Activated CD4-positive, alpha-beta memory T cell treated with anti-CD3 and anti-CD28 coated beads for 36 hours (primary cell): ENCODE measurements around the gene MCOLN1. TPM values are rescaled to one million over a fixed set of nuclear protein-coding genes. Genes with fewer than 3 reads are reported as not detected.
A peak's percentile ranks its signal among the peaks of the same experiment; 100 is the strongest.
"Not testable (repeated sequence)": the region's sequence is repeated elsewhere in the genome, so short reads cannot be mapped to it uniquely, and the experiment has no call there.

Experiments
- CTCF ChIA-PET: fragments of 350-600 bp; sonication (Branson Sonifier 250); formaldehyde crosslinking; loops from one replicate; lab custom pipeline; 2021; ENCODE audit warnings: antibody characterized with exemption, inconsistent platforms; lab: Charles Lee
- POLR2A ChIA-PET: fragments of 350-600 bp; sonication (Branson Sonifier 250); formaldehyde crosslinking; loops from one replicate; lab custom pipeline; 2021; ENCODE audit warnings: antibody characterized with exemption; lab: Charles Lee
- DNase-seq: peaks from one replicate; pipeline ENCODE4 v3.0.0-alpha.2; 2020
- H3K27ac Mint-ChIP-seq: one replicate; pipeline ENCODE4 v1.8.0; 2021; ENCODE audit warnings: mixed read lengths
- H3K27me3 Mint-ChIP-seq: one replicate; pipeline ENCODE4 v1.8.0; 2021; ENCODE audit warnings: mixed read lengths
- H3K36me3 Mint-ChIP-seq: one replicate; pipeline ENCODE4 v1.8.0; 2021; ENCODE audit warnings: mixed read lengths
- H3K4me1 Mint-ChIP-seq: one replicate; pipeline ENCODE4 v1.8.0; 2021; ENCODE audit warnings: low read depth, mixed read lengths
- H3K4me3 Mint-ChIP-seq: one replicate; pipeline ENCODE4 v1.8.0; 2021; ENCODE audit warnings: mild to moderate bottlenecking, mixed read lengths
- H3K9me3 Mint-ChIP-seq: one replicate; pipeline ENCODE4 v1.8.0; 2021; ENCODE audit warnings: mixed read lengths
- intact Hi-C: fragments of 100-400 bp; cut with micrococcal nuclease; formaldehyde crosslinking; loops from one replicate; pipeline ENCODE4 v1.15.1; 2023
- total RNA-seq, 2 experiments: library from RNA; stranded (reverse); gene quantifications; one replicate each; pipeline ENCODE4 v1.2.3, GENCODE V29; 2021

MCOLN1 gene
- total RNA-seq, 2 experiments from 2014 or later: 7.4 to 9.5 TPM

GRCh38 chr19:7575434-7576040, 53.1 kb downstream of the MCOLN1 start:
- no peaks in the 10 kb centered on the region for H3K4me1 Mint-ChIP-seq
- intact Hi-C loops: no loop called here

GRCh38 chr19:7577422-7577821, 55.0 kb downstream of the MCOLN1 start:
- H3K36me3 Mint-ChIP-seq, H3K27ac Mint-ChIP-seq, intact Hi-C loops, H3K4me1 Mint-ChIP-seq, POLR2A ChIA-PET, DNase-seq, H3K4me3 Mint-ChIP-seq, H3K27me3 Mint-ChIP-seq, H3K9me3 Mint-ChIP-seq: not testable (repeated sequence)
- CTCF ChIA-PET: interaction anchor here (3.5 kb wide), 1 partner anchor 9 kb away, joined by 24 read pairs; no protein-coding TSS in a partner anchor

More at GRCh38 chr19:7575434-7576040, 53.1 kb downstream of the MCOLN1 start:
- DNase-seq: peak; percentile 18
- Mint-ChIP-seq H3K27ac (no peak overlapping the region), H3K27me3 (peaks cover 7% of the 10 kb centered on the region), H3K4me3 (no peak overlapping the region), H3K36me3 (no peaks in the 10 kb centered on the region), H3K9me3 (no peaks in the 10 kb centered on the region)
- POLR2A ChIA-PET: no interaction called here
- CTCF ChIA-PET: no interaction called here

- no peak for DNase-seq
- Mint-ChIP-seq H3K36me3 (no peaks in the 10 kb centered on the region), H3K27me3 (peaks cover 7% of the 10 kb centered on the region), H3K4me3 (no peak overlapping the region), H3K4me1 (no peaks in the 10 kb centered on the region), H3K27ac (no peak overlapping the region), H3K9me3 (no peaks in the 10 kb centered on the region)
- ChIA-PET POLR2A (no interaction called here), CTCF (interaction anchor here (3.5 kb wide), 1 partner anchor 9 kb away, joined by 24 read pairs; no protein-coding TSS in a partner anchor)
- intact Hi-C loops: no loop called here
These were observed 55.7 kb downstream of the MCOLN1 start for GRCh38 chr19:7578127-7578526.

GRCh38 chr19:7579182-7579581, 56.8 kb downstream of the MCOLN1 start:
- no peaks in the 10 kb centered on the region for H3K4me1 Mint-ChIP-seq
- no peaks in the 10 kb centered on the region for H3K9me3 Mint-ChIP-seq
- CTCF ChIA-PET: interaction anchor here (3.5 kb wide), 1 partner anchor 10 kb away, joined by 24 read pairs; no protein-coding TSS in a partner anchor
- no peak for DNase-seq
- no peaks in the 10 kb centered on the region for H3K36me3 Mint-ChIP-seq
- no peak overlapping the region for H3K27ac Mint-ChIP-seq
- POLR2A ChIA-PET: no interaction called here
- intact Hi-C loops: no loop called here
- no peak overlapping the region for H3K4me3 Mint-ChIP-seq
- H3K27me3 Mint-ChIP-seq: peaks cover 4% of the 10 kb centered on the region

- no peaks in the 10 kb centered on the region for H3K4me1 Mint-ChIP-seq
- no peak overlapping the region for H3K27ac Mint-ChIP-seq
- DNase-seq: no peak
- no peaks in the 10 kb centered on the region for H3K36me3 Mint-ChIP-seq
- intact Hi-C loops: no loop called here
- no peaks in the 10 kb centered on the region for H3K9me3 Mint-ChIP-seq
- ChIA-PET POLR2A (no interaction called here), CTCF (no interaction called here)
- H3K27me3 Mint-ChIP-seq: peaks cover 4% of the 10 kb centered on the region
- H3K4me3 Mint-ChIP-seq: no peak overlapping the region
These were observed 60.0 kb downstream of the MCOLN1 start for GRCh38 chr19:7582446-7582845.

Other genes with a start within 250 kb of the MCOLN1 start
- gene INSR, start 228.2 kb upstream of the MCOLN1 start, total RNA-seq: 1 to 10 TPM; 2.9 to 3.3 TPM
- gene ARHGEF18, start 173.7 kb upstream of the MCOLN1 start, total RNA-seq: 10 to 100 TPM; 36.9 to 37.1 TPM
- gene PEX11G, start 33.6 kb upstream of the MCOLN1 start, total RNA-seq: 1 to 10 TPM; 2.1 to 2.2 TPM
- 1 to 10 TPM; 4.6 to 6.0 TPM for gene ZNF358, start 6.5 kb upstream of the MCOLN1 start, total RNA-seq
- gene PNPLA6, start 13.1 kb downstream of the MCOLN1 start, total RNA-seq: 100 to 1,000 TPM; 106 to 121 TPM
- under 1 TPM; 0.17 to 0.31 TPM for gene CAMSAP3, start 73.2 kb downstream of the MCOLN1 start, total RNA-seq
- gene XAB2, start 106.9 kb downstream of the MCOLN1 start, total RNA-seq: 10 to 100 TPM; 50.0 to 52.4 TPM
- gene PET100, start 107.2 kb downstream of the MCOLN1 start, total RNA-seq: 100 to 1,000 TPM; 106 to 114 TPM
- gene PCP2, start 111.1 kb downstream of the MCOLN1 start, total RNA-seq: under 1 TPM; 0.41 to 0.62 TPM
- gene STXBP2, start 114.5 kb downstream of the MCOLN1 start, total RNA-seq: 100 to 1,000 TPM; 109 to 111 TPM
- gene RETN, start 146.4 kb downstream of the MCOLN1 start, total RNA-seq: not detected
- not detected for gene MCEMP1, start 154.5 kb downstream of the MCOLN1 start, total RNA-seq
- 10 to 100 TPM; 77.5 to 88.2 TPM for gene TRAPPC5, start 158.2 kb downstream of the MCOLN1 start, total RNA-seq
- gene FCER2, start 179.5 kb downstream of the MCOLN1 start, total RNA-seq: 1 to 10 TPM; 3.5 to 4.1 TPM
- gene CLEC4G, start 209.5 kb downstream of the MCOLN1 start, total RNA-seq: not detected
- gene CD209, start 224.9 kb downstream of the MCOLN1 start, total RNA-seq: not detected
- gene CLEC4M, start 240.6 kb downstream of the MCOLN1 start, total RNA-seq: not detected